ENCODE measurements around the gene FANK1. TPM values are rescaled to one million over a fixed set of nuclear protein-coding genes. Genes with fewer than 3 reads are reported as not detected.
A peak's percentile ranks its signal among the peaks of the same experiment; 100 is the strongest.
"Not testable (repeated sequence)": the region's sequence is repeated elsewhere in the genome, so short reads cannot be mapped to it uniquely, and the experiment has no call there.

Gene FANK1
- polyA plus RNA-seq, 1 of the 3 experiments (the other 2 are of a cell fraction), result 12.3 TPM

GRCh38 chr10:126046831-126047230, 150.5 kb downstream of the FANK1 start:
- no peaks in the 10 kb centered on the region for H3K36me3 ChIP-seq (replicated peaks in 1 of 2; ENCODE audit: control insufficient read depth in 1 of 2, insufficient read depth in 2 of 2, low read length in 1 of 2)
- POLR2A ChIA-PET, result no interaction called here
- 93% methylated on average over 5 of the region's 5 CpGs for WGBS (ENCODE audit: low lambda C conversion rate)

GRCh38 chr10:126047749-126048148, 151.4 kb downstream of the FANK1 start:
- WGBS (ENCODE audit: low lambda C conversion rate), result 78% methylated on average over 1 of the region's 1 CpG
- peaks cover 10 to 23% of the 10 kb centered on the region in 2 experiments; a peak in 3 of 4 replicates for H3K4me1 ChIP-seq (ENCODE audit: control insufficient read depth in 1 of 2, insufficient read depth in 2 of 2, low read depth in 1 of 2, low read length in 1 of 2)
- CTCF ChIA-PET, result not testable (repeated sequence)

More at GRCh38 chr10:126046831-126047230, 150.5 kb downstream of the FANK1 start:
- DNase-seq, result no peak
- H3F3A ChIP-seq (replicated peaks; ENCODE audit: insufficient read depth), result peaks cover 13% of the 10 kb centered on the region
- H3K27me3 ChIP-seq (ENCODE audit: insufficient read depth), result no peaks in the 10 kb centered on the region
- no peak overlapping the region for H3K9ac ChIP-seq
- no peaks in the 10 kb centered on the region for H4K20me1 ChIP-seq (ENCODE audit: insufficient read depth)
- H2AFZ ChIP-seq (ENCODE audit: low read depth), result no peak overlapping the region
- TF ChIP-seq EZH2phosphoT487 (IDR thresholded peaks at IDR 0.05; ENCODE audit: borderline replicate concordance, low read depth), result no peak
- no peak for TF ChIP-seq NRF1 (IDR thresholded peaks at IDR 0.05; ENCODE audit: low read depth, low read length)
- TF ChIP-seq, protein P1, sequence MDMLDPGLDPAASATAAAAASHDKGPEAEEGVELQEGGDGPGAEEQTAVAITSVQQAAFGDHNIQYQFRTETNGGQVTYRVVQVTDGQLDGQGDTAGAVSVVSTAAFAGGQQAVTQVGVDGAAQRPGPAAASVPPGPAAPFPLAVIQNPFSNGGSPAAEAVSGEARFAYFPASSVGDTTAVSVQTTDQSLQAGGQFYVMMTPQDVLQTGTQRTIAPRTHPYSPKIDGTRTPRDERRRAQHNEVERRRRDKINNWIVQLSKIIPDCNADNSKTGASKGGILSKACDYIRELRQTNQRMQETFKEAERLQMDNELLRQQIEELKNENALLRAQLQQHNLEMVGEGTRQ (IDR thresholded peaks at IDR 0.05; ENCODE audit: borderline replicate concordance, low read depth, low read length), result no peak
- TF ChIP-seq GABPA (IDR thresholded peaks at IDR 0.05; ENCODE audit: low read depth), result no peak
- TF ChIP-seq, protein P2, sequence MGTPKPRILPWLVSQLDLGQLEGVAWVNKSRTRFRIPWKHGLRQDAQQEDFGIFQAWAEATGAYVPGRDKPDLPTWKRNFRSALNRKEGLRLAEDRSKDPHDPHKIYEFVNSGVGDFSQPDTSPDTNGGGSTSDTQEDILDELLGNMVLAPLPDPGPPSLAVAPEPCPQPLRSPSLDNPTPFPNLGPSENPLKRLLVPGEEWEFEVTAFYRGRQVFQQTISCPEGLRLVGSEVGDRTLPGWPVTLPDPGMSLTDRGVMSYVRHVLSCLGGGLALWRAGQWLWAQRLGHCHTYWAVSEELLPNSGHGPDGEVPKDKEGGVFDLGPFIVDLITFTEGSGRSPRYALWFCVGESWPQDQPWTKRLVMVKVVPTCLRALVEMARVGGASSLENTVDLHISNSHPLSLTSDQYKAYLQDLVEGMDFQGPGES (IDR thresholded peaks at IDR 0.05; ENCODE audit: low read depth, low read length), result no peak
- no peaks in the 10 kb centered on the region for H3K79me2 ChIP-seq (ENCODE audit: insufficient read depth)
- H3K4me3 ChIP-seq (ENCODE audit: low read depth in 2 of 2, low read length in 1 of 2), result no peak overlapping the region
- H3K27ac ChIP-seq (ENCODE audit: low read depth in 2 of 2, low read length in 1 of 2), result no peak overlapping the region
- H3K9me3 ChIP-seq, result no peaks in the 10 kb centered on the region
- CTCF ChIA-PET, result no interaction called here
- H3K4me2 ChIP-seq, result no peak overlapping the region
- peaks cover 10 to 32% of the 10 kb centered on the region in 2 experiments for H3K4me1 ChIP-seq (ENCODE audit: control insufficient read depth in 1 of 2, insufficient read depth in 2 of 2, low read depth in 1 of 2, low read length in 1 of 2)
- H3K9me2 ChIP-seq, result no peaks in the 10 kb centered on the region

DNA sequence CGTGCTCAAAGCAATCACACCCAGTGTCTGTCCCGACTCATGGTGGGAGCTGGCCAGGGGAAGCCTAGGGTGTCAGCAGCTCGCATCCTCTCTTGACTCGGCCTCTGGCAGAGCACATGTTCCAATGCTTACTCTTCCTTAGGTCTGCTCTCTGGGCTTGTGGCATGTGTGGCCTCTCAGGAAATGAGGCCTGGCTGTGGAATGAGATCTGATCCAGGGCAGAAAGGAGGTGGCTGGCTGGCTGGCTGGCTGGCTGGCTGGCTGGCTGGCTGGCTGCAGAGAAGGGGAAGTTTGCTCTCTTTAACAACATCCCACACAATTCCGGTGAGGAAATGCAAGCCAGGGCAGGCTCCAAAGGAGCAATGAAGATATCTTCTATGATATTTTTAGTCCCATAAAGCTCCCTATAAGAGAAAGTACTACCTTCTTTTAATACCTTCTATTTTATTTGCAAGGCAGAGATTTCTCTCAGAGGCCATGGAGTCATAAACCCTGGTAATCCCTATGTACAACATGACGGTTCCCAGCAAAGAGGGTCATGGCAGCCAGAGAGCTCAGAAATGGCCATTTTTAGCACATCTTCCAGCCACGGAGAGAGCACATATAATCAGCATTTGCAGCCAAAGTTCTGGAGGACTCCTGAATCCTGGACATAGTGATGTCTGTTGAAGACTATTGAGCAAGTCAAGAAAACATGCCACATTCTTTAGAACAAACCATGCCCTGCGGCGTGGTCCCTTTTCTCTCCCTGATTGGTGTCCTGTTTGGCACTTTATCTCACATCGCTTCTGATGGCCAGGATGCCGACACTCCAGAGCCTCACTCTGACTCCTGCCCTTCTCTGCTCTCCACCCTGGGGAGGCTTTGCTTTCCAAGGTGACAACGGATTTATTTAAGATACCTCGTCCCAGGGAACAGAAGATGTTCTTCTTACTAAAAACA, 153.7 kb downstream of the FANK1 start:
- no peak overlapping the region; the same call in 1 of the 2 replicates for H3K9ac ChIP-seq
- no peaks in the 10 kb centered on the region for H3K27me3 ChIP-seq (ENCODE audit: insufficient read depth)
- H3K36me3 ChIP-seq (replicated peaks in 1 of 2; ENCODE audit: control insufficient read depth in 1 of 2, insufficient read depth in 2 of 2, low read length in 1 of 2), result no peaks in the 10 kb centered on the region
- POLR2A ChIA-PET, result no interaction called here
- H3K27ac ChIP-seq (ENCODE audit: low read depth in 2 of 2, low read length in 1 of 2), result peak overlapping the region; percentile 66 to 92
- H3K9me2 ChIP-seq, result no peaks in the 10 kb centered on the region
- H3F3A ChIP-seq (replicated peaks; ENCODE audit: insufficient read depth), result peaks cover 13% of the 10 kb centered on the region
- H2AFZ ChIP-seq (ENCODE audit: low read depth), result peak overlapping the region; percentile 38; the same call in 1 of the 2 replicates
- no peak overlapping the region for H3K4me3 ChIP-seq (ENCODE audit: low read depth in 2 of 2, low read length in 1 of 2)
- peaks cover 10 to 16% of the 10 kb centered on the region in 2 experiments; a peak in 3 of 4 replicates for H3K4me1 ChIP-seq (ENCODE audit: control insufficient read depth in 1 of 2, insufficient read depth in 2 of 2, low read depth in 1 of 2, low read length in 1 of 2)
- DNase-seq, result peak; percentile 56
- H3K4me2 ChIP-seq, result 0 out of 2 replicates have a peak overlapping the region, but pooled peaks have one; percentile 22
- H3K79me2 ChIP-seq (ENCODE audit: insufficient read depth), result no peaks in the 10 kb centered on the region
- H3K9me3 ChIP-seq, result no peaks in the 10 kb centered on the region
- CTCF ChIA-PET, result no interaction called here
- 77% methylated on average over 13 of the region's 13 CpGs for WGBS (ENCODE audit: low lambda C conversion rate)
- no peaks in the 10 kb centered on the region for H4K20me1 ChIP-seq (ENCODE audit: insufficient read depth)
- TF ChIP-seq, protein P3, sequence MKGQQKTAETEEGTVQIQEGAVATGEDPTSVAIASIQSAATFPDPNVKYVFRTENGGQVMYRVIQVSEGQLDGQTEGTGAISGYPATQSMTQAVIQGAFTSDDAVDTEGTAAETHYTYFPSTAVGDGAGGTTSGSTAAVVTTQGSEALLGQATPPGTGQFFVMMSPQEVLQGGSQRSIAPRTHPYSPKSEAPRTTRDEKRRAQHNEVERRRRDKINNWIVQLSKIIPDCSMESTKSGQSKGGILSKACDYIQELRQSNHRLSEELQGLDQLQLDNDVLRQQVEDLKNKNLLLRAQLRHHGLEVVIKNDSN (IDR thresholded peaks at IDR 0.05; ENCODE audit: borderline replicate concordance, low read depth), result 0 out of 2 replicates have a peak, but pooled peaks have one; percentile 17
- TF ChIP-seq REST (IDR thresholded peaks at IDR 0.05; ENCODE audit: low read depth, low read length) (0 out of 2 replicates have a peak, but pooled peaks have one; percentile 14), MXI1 (IDR thresholded peaks at IDR 0.05; ENCODE audit: low read depth, low read length) (peak; percentile 69), JUND (IDR thresholded peaks at IDR 0.05) (0 out of 2 replicates have a peak, but pooled peaks have one; percentile 13), ELF1 (IDR thresholded peaks at IDR 0.05) (peak; percentile 42; the same call in 1 of the 2 replicates), FOSL2 (IDR thresholded peaks at IDR 0.05; ENCODE audit: borderline replicate concordance, low read depth) (no peak)
- TF ChIP-seq, protein P4, sequence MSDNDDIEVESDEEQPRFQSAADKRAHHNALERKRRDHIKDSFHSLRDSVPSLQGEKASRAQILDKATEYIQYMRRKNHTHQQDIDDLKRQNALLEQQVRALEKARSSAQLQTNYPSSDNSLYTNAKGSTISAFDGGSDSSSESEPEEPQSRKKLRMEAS (IDR thresholded peaks at IDR 0.05; ENCODE audit: low read depth), result peak; percentile 97

More at GRCh38 chr10:126047749-126048148, 151.4 kb downstream of the FANK1 start:
- H3K27ac ChIP-seq (ENCODE audit: low read depth in 2 of 2, low read length in 1 of 2); H3K9me2 ChIP-seq; H2AFZ ChIP-seq (ENCODE audit: low read depth); H3K36me3 ChIP-seq (replicated peaks in 1 of 2; ENCODE audit: control insufficient read depth in 1 of 2, insufficient read depth in 2 of 2, low read length in 1 of 2); DNase-seq; POLR2A ChIA-PET; H3K79me2 ChIP-seq (ENCODE audit: insufficient read depth); H4K20me1 ChIP-seq (ENCODE audit: insufficient read depth); H3K9me3 ChIP-seq; H3K27me3 ChIP-seq (ENCODE audit: insufficient read depth); H3K4me2 ChIP-seq; H3K9ac ChIP-seq; H3K4me3 ChIP-seq (ENCODE audit: low read depth in 2 of 2, low read length in 1 of 2): not testable (repeated sequence)
- peaks cover 13% of the 10 kb centered on the region for H3F3A ChIP-seq (replicated peaks; ENCODE audit: insufficient read depth)

Data from SK-N-SH (cell line).